Measurements from ENCODE around the gene IBA57.

DNA sequence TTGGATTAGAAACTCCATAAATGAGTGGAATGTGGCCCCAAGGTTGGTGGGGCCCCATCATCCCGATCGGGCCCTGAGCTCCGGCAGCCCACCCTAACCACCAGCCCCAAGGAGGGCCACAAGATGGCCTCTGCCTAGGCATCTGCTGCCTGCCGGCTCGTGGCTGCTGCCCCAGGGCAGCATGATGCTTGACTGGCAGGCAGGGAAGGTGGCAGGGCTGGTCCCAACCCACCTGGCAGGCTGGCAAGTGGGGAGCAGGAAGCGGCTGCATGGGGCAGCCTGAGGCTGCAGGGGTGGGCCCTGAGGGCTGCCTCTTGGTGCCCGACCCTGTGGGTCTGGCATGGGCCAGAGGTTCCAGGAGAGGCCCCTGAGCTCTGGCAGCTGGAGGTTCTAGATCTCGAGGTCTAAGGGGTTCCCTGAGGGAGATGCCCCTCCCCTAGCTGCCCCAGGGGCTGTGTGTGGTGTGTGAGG lies 16.6 kb upstream of the IBA57 start:
- TF ChIP-seq, protein P1, sequence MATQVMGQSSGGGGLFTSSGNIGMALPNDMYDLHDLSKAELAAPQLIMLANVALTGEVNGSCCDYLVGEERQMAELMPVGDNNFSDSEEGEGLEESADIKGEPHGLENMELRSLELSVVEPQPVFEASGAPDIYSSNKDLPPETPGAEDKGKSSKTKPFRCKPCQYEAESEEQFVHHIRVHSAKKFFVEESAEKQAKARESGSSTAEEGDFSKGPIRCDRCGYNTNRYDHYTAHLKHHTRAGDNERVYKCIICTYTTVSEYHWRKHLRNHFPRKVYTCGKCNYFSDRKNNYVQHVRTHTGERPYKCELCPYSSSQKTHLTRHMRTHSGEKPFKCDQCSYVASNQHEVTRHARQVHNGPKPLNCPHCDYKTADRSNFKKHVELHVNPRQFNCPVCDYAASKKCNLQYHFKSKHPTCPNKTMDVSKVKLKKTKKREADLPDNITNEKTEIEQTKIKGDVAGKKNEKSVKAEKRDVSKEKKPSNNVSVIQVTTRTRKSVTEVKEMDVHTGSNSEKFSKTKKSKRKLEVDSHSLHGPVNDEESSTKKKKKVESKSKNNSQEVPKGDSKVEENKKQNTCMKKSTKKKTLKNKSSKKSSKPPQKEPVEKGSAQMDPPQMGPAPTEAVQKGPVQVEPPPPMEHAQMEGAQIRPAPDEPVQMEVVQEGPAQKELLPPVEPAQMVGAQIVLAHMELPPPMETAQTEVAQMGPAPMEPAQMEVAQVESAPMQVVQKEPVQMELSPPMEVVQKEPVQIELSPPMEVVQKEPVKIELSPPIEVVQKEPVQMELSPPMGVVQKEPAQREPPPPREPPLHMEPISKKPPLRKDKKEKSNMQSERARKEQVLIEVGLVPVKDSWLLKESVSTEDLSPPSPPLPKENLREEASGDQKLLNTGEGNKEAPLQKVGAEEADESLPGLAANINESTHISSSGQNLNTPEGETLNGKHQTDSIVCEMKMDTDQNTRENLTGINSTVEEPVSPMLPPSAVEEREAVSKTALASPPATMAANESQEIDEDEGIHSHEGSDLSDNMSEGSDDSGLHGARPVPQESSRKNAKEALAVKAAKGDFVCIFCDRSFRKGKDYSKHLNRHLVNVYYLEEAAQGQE (IDR thresholded peaks at IDR 0.05; ENCODE audit: insufficient read depth in 1 of 2, low read depth in 2 of 2, low read length in 2 of 2) = no peak
- TF ChIP-seq POLR2AphosphoS5 (IDR thresholded peaks at IDR 0.05; ENCODE audit: low read depth, low read length) (no peak), FOXP2 (optimal IDR thresholded peaks at IDR 0.05; ENCODE audit: borderline replicate concordance, extremely low read depth, extremely low read length, insufficient read depth) (no peak), SIN3A (IDR thresholded peaks at IDR 0.05; ENCODE audit: borderline replicate concordance, insufficient read depth, low read length) (no peak)

All from PFSK-1 (cell line).